ENCODE data around the gene EPHA4. TPM values are rescaled to one million over a fixed set of nuclear protein-coding genes. Genes with fewer than 3 reads are reported as not detected.

EPHA4 gene
- total RNA-seq, 1 donor from 2014 or later: 31.9 TPM

DNA sequence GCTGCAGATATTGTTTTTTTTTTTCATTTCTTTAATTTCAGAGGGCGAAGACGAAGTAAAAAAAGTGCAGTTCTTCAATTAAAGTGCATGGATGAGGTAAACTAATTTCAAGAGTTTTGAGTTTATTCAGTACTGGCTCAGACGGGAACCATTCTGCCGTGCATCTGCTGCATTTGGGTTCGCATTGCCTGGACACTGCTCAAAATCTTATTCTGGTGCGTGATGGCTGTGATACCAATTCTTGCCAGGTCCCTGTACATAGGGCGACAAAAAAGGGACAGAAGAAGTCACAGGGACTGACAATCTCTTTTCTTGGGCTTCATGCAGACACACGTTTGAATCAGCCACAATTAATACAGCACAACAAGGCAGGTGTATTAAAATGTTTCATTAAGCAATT is 146.2 kb downstream of the EPHA4 start:
- Histone ChIP-seq H3K27me3 (no peaks in the 10 kb centered on the region), H3K4me3 (no peak overlapping the region), H3K9me3 (no peaks in the 10 kb centered on the region), H3K36me3 (no peaks in the 10 kb centered on the region), H3K27ac (no peak overlapping the region), H3K4me1 (no peaks in the 10 kb centered on the region)
- DNase-seq (no peak), ATAC-seq (no peak)
- no peak for TF ChIP-seq CTCF (IDR thresholded peaks at IDR 0.05)
- intact Hi-C loops (cut with DNase I): no loop called here

DNA sequence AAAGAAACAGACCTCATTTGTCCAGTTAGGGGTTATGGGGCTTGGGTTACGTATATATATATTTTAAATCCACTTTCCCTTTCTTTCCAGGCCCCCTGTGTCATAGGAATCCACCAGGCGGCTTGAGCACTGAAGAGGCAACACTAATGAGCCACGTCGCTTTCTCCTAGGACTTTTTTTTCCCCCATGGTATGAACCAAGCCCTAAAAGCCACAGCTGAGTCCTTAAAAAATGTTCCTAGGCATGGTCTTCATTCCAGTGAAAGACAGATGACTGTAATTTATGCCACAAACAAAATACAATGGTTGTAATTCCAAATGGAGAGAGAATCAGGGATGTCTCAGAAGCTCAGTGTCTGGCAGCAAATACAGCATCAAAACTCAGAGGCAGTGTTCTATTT is 146.8 kb downstream of the EPHA4 start:
- DNase-seq (no peak), ATAC-seq (no peak)
- no peaks in the 10 kb centered on the region for H3K4me1 ChIP-seq
- TF ChIP-seq CTCF (IDR thresholded peaks at IDR 0.05): no peak
- intact Hi-C loops (cut with DNase I): no loop called here
- no peaks in the 10 kb centered on the region for H3K27me3 ChIP-seq
- H3K9me3 ChIP-seq: no peaks in the 10 kb centered on the region
- no peaks in the 10 kb centered on the region for H3K36me3 ChIP-seq
- H3K4me3 ChIP-seq: no peak overlapping the region
- no peak overlapping the region for H3K27ac ChIP-seq

GRCh38 chr2:221423210-221423804 is 148.8 kb downstream of the EPHA4 start:
- DNase-seq (no peak), ATAC-seq (no peak)
- no peak for TF ChIP-seq CTCF (IDR thresholded peaks at IDR 0.05)
- H3K4me3 ChIP-seq: no peak overlapping the region
- H3K36me3 ChIP-seq: no peaks in the 10 kb centered on the region
- intact Hi-C loops (cut with DNase I): no loop called here
- H3K4me1 ChIP-seq: no peaks in the 10 kb centered on the region
- no peaks in the 10 kb centered on the region for H3K9me3 ChIP-seq
- no peaks in the 10 kb centered on the region for H3K27me3 ChIP-seq
- H3K27ac ChIP-seq: no peak overlapping the region

GRCh38 chr2:221422516-221423209 is 149.4 kb downstream of the EPHA4 start:
- ATAC-seq (no peak), DNase-seq (no peak)
- H3K4me3 ChIP-seq: no peak overlapping the region
- intact Hi-C loops (cut with DNase I): no loop called here
- no peaks in the 10 kb centered on the region for H3K27me3 ChIP-seq
- H3K36me3 ChIP-seq: no peaks in the 10 kb centered on the region
- H3K27ac ChIP-seq: no peak overlapping the region
- no peaks in the 10 kb centered on the region for H3K9me3 ChIP-seq
- H3K4me1 ChIP-seq: no peaks in the 10 kb centered on the region
- no peak for TF ChIP-seq CTCF (IDR thresholded peaks at IDR 0.05)

DNA sequence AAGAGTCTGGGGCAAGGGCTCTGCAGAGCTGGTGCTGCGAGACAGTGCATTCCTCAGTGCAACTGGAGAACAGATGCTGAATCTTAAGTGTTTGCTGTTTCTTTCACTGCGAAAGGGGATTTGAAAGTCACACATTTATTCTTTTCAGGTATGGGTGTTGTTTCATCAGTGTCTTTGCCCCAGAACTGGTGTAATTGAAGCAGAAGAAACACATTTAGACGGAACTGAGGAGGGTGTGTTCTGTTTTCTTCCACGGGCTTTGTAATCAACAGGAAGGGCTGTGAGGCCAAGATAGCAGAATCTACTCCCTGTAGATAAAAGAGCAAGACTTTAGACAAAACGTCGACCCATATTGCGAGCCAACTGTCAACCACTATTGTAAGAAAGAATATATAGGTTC is 151.9 kb downstream of the EPHA4 start:
- TF ChIP-seq CTCF (IDR thresholded peaks at IDR 0.05): no peak
- no peaks in the 10 kb centered on the region for H3K9me3 ChIP-seq
- no peak overlapping the region for H3K4me3 ChIP-seq
- no peak overlapping the region for H3K27ac ChIP-seq
- H3K4me1 ChIP-seq: no peaks in the 10 kb centered on the region
- DNase-seq (no peak), ATAC-seq (peak; percentile 15)
- H3K27me3 ChIP-seq: no peaks in the 10 kb centered on the region
- intact Hi-C loops (cut with DNase I): no loop called here
- H3K36me3 ChIP-seq: no peaks in the 10 kb centered on the region

All from upper lobe of right lung (tissue), 1 donor.